Measurements from ENCODE around the gene CEBPZ.
A peak's percentile ranks its signal among the peaks of the same experiment; 100 is the strongest.
"Not testable (repeated sequence)": the region's sequence is repeated elsewhere in the genome, so short reads cannot be mapped to it uniquely, and the experiment has no call there.

CEBPZ gene

GRCh38 chr2:37231241-37232130 is at the start of gene CEBPZ, which contains the start of gene NDUFAF7:
Gene CEBPZ (minus strand): TSS chr2:37231596. CDS start chr2:37231567, 29 bp downstream.
Gene NDUFAF7 (plus strand): TSS chr2:37231658. CDS start chr2:37231706, 48 bp downstream.
- DNase-seq (ENCODE audit: low read depth), result peak; percentile 97

- peak; percentile 15 for DNase-seq (ENCODE audit: low read depth)
Measured at GRCh38 chr2:37276291-37276690, 44.9 kb upstream of the CEBPZ start.

GRCh38 chr2:37274359-37274965 is 43.1 kb upstream of the CEBPZ start:
- DNase-seq (ENCODE audit: low read depth), result peak; percentile 70

- DNase-seq (ENCODE audit: low read depth), result no peak
Measured at GRCh38 chr2:37271376-37272067, 40.1 kb upstream of the CEBPZ start.

- DNase-seq (ENCODE audit: low read depth), result no peak
Measured at GRCh38 chr2:37268111-37268510, 36.7 kb upstream of the CEBPZ start.

GRCh38 chr2:37267685-37268084 is 36.3 kb upstream of the CEBPZ start:
- DNase-seq (ENCODE audit: low read depth), result no peak

GRCh38 chr2:37263839-37264238 is 32.4 kb upstream of the CEBPZ start:
- DNase-seq (ENCODE audit: low read depth), result no peak

GRCh38 chr2:37262522-37262921 is 31.1 kb upstream of the CEBPZ start:
- no peak for DNase-seq (ENCODE audit: low read depth)

GRCh38 chr2:37250869-37251740 is 19.7 kb upstream of the CEBPZ start:
- no peak for DNase-seq (ENCODE audit: low read depth)

GRCh38 chr2:37246205-37246604 is 14.8 kb upstream of the CEBPZ start:
- peak; percentile 32 for DNase-seq (ENCODE audit: low read depth)

- no peak for DNase-seq (ENCODE audit: low read depth)
Measured at GRCh38 chr2:37244755-37245154, 13.4 kb upstream of the CEBPZ start.

- DNase-seq (ENCODE audit: low read depth), result no peak
Measured at GRCh38 chr2:37244017-37244416, 12.6 kb upstream of the CEBPZ start.

GRCh38 chr2:37243435-37243834 is 12.0 kb upstream of the CEBPZ start:
- DNase-seq (ENCODE audit: low read depth), result no peak

- no peak for DNase-seq (ENCODE audit: low read depth)
Measured at GRCh38 chr2:37232131-37232933, 936 bp upstream of the CEBPZ start.

- no peak for DNase-seq (ENCODE audit: low read depth)
Measured at GRCh38 chr2:37230581-37230980, 815 bp downstream of the CEBPZ start.

GRCh38 chr2:37228788-37229187 is 2.6 kb downstream of the CEBPZ start:
- DNase-seq (ENCODE audit: low read depth), result no peak

GRCh38 chr2:37226863-37227262 is 4.5 kb downstream of the CEBPZ start:
- no peak for DNase-seq (ENCODE audit: low read depth)

- DNase-seq (ENCODE audit: low read depth), result not testable (repeated sequence)
Measured at GRCh38 chr2:37225129-37225528, 6.3 kb downstream of the CEBPZ start.

- DNase-seq (ENCODE audit: low read depth), result no peak
Measured at GRCh38 chr2:37224063-37224462, 7.3 kb downstream of the CEBPZ start.

- no peak for DNase-seq (ENCODE audit: low read depth)
Measured at GRCh38 chr2:37223131-37223530, 8.3 kb downstream of the CEBPZ start.

- no peak for DNase-seq (ENCODE audit: low read depth)
Measured at GRCh38 chr2:37219046-37219445, 12.3 kb downstream of the CEBPZ start.

Data from iris pigment epithelial cell (primary cell).